Ovary (tissue), 3 donors: ENCODE measurements around the gene GJC2.

Experiments
- CTCF ChIP-seq, 3 donors: fragments of 450-650 bp in 2 of 3; fragments of 200-600 bp in 1 of 3; IDR thresholded peaks; one replicate each; pipeline versions ENCODE4 v1.5.1 to v1.8.0; 2016 to 2022; ENCODE audit warnings: antibody characterized with exemption in 3 of 3, mild to moderate bottlenecking in 1 of 3
- EP300 ChIP-seq: sonication (generic); formaldehyde crosslinking; IDR thresholded peaks from one replicate; pipeline ENCODE4 v1.6.1; 2017; ENCODE audit warnings: antibody characterized with exemption
- POLR2A ChIP-seq: fragments of 450-650 bp; IDR thresholded peaks from one replicate; pipeline ENCODE4 v1.6.1; 2017; ENCODE audit warnings: antibody characterized with exemption, mild to moderate bottlenecking, moderate library complexity
- donor health status: DM: no; HTN: no; CAD: no.

- TF ChIP-seq CTCF (IDR thresholded peaks at IDR 0.05) (no peak), POLR2A (no peak), EP300 (no peak)
Observed at GRCh38 chr1:228131766-228132165, 18.0 kb upstream of the GJC2 start.
